Fibroblast of skin of right quadriceps (primary cell): Measurements from ENCODE around the gene CDC6.
A peak's percentile ranks its signal among the peaks of the same experiment; 100 is the strongest.

Experiments used
- DNase-seq: peaks from one replicate; pipeline ENCODE4 v3.0.0-alpha.2; 2013

CDC6 gene

DNA sequence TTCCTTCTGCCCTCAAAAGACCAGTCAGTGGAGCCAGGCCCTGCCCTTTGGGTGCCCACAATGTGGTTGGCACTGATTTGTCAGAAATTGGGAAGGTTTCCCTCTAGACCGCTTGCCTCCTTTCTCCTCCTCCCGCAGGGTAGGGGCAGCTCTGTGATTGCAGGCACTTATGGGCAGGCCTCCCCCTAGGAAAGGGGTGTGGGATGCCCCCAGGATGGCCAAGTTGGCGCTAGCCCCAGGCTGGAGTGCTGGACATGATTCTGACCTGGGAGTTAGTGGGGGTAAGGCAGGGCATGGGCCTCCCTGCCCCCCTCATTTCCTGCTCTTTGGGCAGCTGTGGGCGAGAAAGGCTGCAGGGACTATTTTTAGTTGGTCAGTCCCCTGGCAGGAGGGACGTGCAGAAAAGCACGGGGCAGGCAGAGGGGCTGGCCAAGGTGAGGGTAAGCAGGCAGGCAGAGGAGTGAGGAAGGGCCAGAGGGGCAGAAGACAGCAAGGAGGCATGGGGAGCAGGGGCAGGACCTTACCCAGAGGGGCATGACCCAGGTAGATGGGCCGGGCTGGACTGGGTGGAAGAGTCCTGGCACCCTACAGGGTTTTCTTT is 24.6 kb downstream of the CDC6 start:
- DNase-seq, result no peak

DNA sequence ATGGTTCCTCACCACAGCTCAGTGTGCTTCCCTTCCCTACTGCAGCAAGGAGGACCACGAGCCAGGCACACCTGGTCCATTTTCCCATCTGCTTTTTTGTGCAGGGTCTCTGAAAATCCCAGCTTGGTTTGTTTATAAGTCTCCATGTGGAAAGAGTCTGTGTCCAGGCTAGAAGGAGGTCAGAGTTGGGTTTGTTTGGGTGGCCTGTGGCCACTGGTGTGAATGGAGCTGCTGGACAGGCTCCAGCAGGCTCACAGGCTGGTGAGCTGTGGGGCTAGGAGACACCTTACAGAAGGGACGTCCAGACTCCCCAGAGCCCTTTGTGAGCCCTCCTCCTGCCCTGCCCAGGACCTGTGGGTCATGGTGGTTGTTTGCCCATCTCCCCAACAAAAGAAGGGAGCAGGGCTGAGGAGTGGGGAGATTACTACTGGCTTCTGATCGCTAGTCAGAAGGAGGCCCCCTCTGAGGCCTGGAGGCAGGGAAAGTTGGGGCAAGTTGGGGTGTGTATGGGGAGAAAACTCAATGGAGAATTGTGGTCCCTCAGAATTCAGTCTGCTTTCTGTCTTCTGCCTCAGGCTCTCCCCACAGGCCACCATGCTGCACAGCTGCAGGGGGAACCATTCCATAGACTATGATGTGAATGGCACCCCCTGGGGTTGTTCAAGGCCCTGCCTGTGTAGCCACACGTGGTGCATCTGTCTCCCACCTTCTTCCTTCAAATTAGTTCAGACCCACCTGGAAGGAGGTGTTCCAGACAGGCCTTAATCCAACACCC is 25.4 kb downstream of the CDC6 start:
- DNase-seq, result no peak

GRCh38 chr17:40313668-40314583 is 26.2 kb downstream of the CDC6 start:
- peak; percentile 37 for DNase-seq

- DNase-seq, result peak; percentile 91
Measured at GRCh38 chr17:40314584-40314956, 26.9 kb downstream of the CDC6 start.

DNA sequence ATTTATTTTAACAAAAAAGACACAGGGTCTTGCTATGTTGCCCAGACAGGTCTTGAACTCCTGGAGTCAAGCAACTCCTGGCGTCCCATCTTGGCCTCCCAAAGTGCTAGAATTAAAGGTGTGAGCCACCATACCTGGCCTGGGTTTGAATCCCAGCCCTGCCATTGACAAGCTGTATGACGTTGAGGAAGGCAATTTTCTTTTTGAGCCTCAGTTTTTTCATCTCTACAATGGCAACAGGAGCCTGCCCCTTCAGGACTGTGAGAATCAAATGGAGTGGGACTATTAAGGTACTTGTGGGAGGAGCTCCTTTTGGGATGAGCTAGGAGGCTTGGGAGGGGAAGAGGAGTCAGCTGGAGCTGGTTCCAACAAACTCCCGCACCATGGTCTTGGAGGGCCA is 27.5 kb downstream of the CDC6 start:
- DNase-seq, result no peak

DNA sequence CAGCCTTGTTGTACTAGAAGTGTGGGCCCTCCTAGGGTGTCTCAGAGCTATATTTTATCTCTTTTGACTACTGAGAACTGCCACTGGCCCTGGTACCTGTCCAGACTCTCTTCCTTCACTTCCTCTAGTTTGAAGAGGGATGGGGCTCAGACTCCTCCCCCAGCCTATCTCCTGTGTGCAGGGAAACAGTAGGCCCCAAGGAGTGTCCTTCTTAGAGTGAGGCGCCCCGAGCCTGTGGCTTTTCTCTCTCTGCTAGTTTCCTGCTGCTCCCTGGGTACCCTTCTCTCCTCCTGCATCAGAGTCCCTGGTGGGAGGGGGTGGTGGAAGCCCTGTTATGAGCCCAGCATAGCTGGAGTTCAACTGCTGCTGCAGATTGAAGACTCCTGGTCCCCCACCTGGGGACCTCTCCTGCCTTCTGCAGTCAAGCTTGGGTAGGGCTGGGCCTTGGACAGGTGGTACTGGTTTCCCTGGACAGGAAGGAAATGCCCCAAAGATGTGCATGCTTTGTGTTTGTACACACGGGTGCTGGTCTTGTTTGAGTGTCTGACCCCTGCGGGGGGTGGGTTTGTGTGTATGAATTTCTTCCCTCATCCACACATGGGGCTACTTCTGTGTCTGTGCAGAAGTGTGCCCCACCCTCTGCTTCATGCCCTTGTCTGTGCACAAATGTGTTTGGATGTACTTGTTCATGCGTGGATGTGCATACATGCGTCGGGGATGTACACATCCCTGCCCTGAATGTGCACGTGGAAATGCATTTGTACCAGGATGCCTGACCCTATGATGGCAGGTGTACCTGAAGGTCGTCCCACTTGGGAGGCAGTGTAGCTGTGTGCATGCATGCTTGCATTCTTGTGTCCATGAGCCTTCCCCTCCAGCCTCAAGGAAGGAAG is 28.2 kb downstream of the CDC6 start:
- no peak for DNase-seq

GRCh38 chr17:40316571-40317344 is 29.1 kb downstream of the CDC6 start:
- DNase-seq, result peak; percentile 83

DNA sequence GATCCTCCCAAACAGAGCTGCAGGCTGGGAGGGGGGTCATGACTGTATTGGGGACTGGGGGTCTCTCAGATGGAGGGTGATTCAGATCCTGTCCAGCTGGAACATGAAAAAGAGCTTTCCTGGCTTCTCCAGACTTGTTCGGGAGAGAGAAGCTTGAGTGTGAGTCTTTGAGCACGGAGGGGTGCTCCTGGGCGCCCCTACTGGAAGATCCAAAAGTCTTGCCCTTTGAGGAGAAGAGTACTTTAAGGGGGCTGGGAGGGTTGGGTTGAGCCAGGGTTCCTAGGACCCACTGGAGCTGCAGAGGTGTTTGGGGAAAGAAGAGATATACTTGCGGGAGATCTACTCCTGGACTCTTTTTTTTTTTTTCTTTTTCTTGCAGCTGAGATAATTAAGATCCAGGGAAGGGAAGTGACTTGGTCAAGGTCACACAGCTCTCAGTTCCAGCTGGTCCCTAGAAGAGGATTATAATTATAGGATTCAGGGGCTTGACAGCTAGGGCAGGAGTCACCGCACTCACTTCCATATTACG is 29.7 kb downstream of the CDC6 start:
- peak; percentile 76 for DNase-seq

GRCh38 chr17:40317880-40318829 is 30.5 kb downstream of the CDC6 start:
- DNase-seq, result peak; percentile 97

- no peak for DNase-seq
Measured at GRCh38 chr17:40318830-40319391, 31.2 kb downstream of the CDC6 start.

GRCh38 chr17:40319651-40320540 is 32.2 kb downstream of the CDC6 start:
- no peak for DNase-seq

DNA sequence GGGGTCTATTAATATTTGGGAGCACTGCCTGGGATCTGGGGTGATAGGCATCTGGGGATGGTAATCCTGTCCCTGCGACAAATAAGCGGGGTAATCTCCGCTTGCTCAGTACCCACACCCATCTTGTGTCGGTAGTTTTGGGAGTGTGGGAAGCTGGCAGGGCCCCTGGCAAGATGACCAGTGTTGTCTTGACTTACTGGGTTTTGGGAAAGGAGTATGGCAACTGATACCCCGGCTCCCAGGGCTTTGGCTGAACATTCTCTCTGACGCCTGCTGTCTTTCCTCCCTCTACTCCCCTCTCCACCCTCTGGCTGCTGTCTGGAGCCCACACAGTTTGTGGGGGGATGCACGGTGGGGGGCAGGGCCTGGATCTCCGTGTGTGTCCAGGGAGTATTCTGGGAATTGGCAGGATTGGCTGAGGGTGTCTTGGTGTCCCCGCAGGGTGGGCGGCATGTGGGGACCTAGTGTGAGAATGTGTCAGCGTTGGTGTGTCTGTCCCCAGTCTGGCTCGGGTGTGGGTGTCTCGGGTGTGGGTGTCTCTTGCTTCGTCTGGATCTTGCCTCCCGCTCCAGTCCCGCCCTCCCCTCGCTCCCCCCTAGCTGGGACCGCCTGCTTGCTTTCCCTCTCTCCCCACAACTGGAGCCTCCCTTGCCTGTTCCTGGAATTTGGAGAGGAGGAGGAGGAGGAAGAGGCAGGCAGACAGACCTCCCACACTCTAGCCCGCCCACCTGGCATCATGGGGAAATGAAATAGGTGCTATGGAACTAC is 33.3 kb downstream of the CDC6 start:
- DNase-seq, result peak; percentile 80

DNA sequence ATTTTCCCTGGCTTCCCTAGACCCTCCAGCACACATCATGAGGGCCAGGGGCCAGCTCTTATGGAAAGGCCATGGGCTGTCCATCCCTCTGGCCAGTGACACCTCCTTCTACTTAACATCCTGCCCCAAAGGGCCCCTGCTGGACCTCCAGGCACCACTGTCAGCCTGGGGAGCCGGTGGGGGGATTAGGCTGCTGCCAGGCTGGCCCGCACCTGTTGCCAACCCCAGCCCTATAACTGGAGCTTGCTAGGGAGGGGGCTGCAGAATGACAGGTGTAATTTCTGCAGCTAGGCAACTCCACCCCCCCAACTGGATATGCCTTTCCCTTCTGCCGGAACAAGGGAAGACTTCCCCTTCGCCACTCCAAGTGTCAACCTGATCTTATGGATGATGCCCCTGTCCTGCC is 33.8 kb downstream of the CDC6 start:
- no peak for DNase-seq

DNA sequence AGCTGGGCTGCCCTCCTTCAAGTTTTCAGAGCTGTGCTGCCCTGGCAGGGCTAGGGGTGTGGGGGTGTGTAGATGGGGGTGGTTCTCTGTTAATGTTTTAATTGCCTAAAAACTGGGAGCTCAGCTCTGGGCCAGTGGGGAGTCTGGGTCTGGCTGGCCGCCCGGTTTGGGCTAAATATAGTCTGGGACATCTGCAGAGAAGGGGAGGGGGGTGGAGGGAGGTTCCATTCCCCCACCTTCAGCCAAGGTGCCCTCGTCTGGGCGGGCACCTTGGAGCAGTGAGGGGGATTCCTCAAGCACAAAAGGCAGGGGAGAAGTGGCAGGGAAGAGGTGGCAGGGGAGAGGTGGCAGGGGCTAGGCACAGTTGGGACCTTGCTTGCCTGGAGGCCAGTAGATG is 34.3 kb downstream of the CDC6 start:
- DNase-seq, result no peak

DNA sequence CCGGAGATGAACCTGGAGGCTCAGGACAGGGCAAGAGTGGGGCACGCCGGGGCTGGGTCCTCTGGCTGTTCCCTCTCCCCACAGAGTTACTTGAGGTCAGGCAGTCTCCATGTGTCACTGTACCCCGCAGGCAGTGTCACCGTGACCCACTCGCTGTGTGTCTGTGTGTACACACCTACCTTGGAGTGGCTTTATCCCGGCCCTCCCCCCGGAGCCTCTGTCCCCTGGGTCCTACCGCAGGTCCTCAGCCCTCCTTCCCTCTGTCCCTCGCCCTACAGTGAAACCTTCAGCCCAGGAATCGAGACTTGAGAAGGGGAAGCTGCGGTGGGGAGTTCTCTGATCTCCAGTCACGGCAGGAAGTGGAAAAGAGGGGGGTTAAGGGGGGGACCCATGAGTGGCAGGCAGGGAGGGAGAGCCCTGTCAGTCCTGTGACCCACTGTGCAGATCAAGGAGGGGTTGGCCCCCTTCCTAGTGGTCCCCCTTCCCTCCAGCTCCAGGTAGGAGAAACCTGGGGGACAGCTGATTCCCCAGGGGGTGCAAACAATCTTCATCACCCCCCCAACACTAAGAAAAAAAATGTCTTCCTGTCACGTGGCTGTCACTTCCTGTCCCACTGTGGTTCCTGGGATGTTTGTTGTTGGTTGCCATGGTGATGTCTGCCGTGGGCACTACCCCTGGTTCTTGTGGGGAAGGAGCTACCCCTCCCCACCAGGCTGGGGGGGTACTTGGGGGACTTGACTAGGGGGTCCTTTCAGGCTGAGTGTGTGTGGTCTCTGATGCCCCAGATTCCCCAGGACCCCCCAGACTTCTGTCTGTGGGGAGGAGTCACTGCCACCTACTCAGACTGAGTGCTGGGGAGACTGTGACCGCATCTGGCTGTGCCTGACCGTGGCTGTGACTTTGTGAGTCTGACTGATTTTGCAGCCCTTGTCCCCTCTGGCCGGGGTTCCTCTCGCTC is 35.0 kb downstream of the CDC6 start:
- peak; percentile 85 for DNase-seq
